ENCODE results near the gene ANXA8. TPM values are rescaled to one million over a fixed set of nuclear protein-coding genes. Genes with fewer than 3 reads are reported as not detected.
"Not testable (repeated sequence)": the region's sequence is repeated elsewhere in the genome, so short reads cannot be mapped to it uniquely, and the experiment has no call there.

Gene ANXA8
- total RNA-seq, 1 experiment from 2014 or later = 0.72 TPM

- H3K4me3 ChIP-seq (ENCODE audit: low read depth in 2 of 2, low read length in 2 of 2); H3K27ac ChIP-seq (ENCODE audit: low read length); POLR2A ChIA-PET; in situ Hi-C loops (cut with HindIII; ENCODE audit: low pct_unique_long_range_greater_than_20kb, low sequenced_read_pairs); H3K27me3 ChIP-seq (ENCODE audit: control insufficient read depth, insufficient read depth, low read length); DNase-seq (ENCODE audit: low read depth, low spot score); CTCF ChIA-PET; H3K4me1 ChIP-seq (ENCODE audit: control insufficient read depth, insufficient read depth, low read length); intact Hi-C loops (cut with micrococcal nuclease; ENCODE audit: unreplicated experiment); BruUV-seq (replicated peaks); H3K9me3 ChIP-seq (ENCODE audit: control insufficient read depth, insufficient read depth, low read depth, low read length); H3K36me3 ChIP-seq (ENCODE audit: control insufficient read depth, insufficient read depth, low read length): not testable (repeated sequence)
- peak; percentile 86 for ATAC-seq
Measured at GRCh38 chr10:47462577-47463358, 21.1 kb downstream of the ANXA8 start.

DNA sequence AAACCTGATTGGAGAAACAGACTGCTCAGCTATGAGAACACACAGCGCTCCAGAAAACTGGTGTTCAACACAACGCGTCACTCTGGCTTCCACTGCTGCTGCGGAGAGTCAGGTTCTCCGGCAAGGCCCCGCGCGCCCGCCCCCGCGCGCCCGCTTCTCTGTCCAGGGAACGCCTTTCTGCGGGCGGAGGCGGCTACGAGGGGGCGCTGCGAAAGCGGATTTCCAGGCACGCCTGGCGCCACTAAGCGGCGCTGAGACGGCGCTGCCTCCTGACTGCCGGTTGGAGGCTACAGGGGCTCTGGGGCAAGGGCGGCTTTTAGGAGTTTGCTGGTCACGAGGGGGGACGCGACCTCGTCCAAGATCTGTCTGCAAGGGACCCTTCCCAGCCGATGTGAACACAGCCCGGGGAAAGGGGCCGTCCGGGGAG, 22.6 kb downstream of the ANXA8 start:
- H3K27me3 ChIP-seq (ENCODE audit: control insufficient read depth, insufficient read depth, low read length); CTCF ChIA-PET; POLR2A ChIA-PET; H3K36me3 ChIP-seq (ENCODE audit: control insufficient read depth, insufficient read depth, low read length); in situ Hi-C loops (cut with HindIII; ENCODE audit: low pct_unique_long_range_greater_than_20kb, low sequenced_read_pairs); H3K4me1 ChIP-seq (ENCODE audit: control insufficient read depth, insufficient read depth, low read length); H3K9me3 ChIP-seq (ENCODE audit: control insufficient read depth, insufficient read depth, low read depth, low read length); intact Hi-C loops (cut with micrococcal nuclease; ENCODE audit: unreplicated experiment); DNase-seq (ENCODE audit: low read depth, low spot score); BruUV-seq (replicated peaks): not testable (repeated sequence)
- ATAC-seq = peak; percentile 79
- Histone ChIP-seq H3K4me3 (ENCODE audit: low read depth in 2 of 2, low read length in 2 of 2) (peak overlapping the region; percentile 18 to 39), H3K27ac (ENCODE audit: low read length) (peak overlapping the region; percentile 51)
- TF ChIP-seq CTCF (IDR thresholded peaks at IDR 0.05) = peak; percentile 75

DNA sequence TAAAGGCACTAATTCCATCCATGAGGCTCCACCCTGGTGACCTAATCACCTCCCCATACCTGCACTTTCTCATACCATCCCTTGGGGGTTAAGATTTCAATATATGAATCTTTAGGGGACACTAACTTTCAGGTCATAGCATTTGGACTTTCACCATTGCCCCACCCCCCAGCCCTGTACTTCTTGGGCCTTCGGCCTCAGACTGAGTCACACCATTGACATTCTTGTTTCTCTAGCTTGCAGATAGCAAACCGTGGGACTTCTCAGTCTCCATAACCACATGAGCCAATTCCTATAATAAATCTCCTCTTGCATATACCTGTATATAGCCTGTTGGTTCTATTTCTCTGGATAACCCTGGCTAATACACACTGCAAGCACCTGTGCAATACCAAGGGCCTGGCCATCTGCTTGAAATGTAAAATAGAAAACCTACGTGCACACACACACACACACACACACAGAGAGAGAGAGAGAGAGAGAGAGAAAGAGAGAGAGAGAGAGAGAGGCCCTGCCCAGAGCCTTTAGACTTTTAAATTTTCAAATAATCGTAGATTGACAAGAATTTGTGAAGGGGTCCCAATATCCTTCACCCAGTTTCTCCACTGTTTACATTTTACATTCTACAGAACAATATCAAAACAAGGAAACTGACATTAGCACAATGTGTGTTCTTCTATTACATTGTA, 25.3 kb downstream of the ANXA8 start:
- no TSS peak for BruUV-seq (replicated peaks)
- Histone ChIP-seq H3K4me3 (ENCODE audit: low read depth in 2 of 2, low read length in 2 of 2) (no peak overlapping the region), H3K9me3 (ENCODE audit: control insufficient read depth, insufficient read depth, low read depth, low read length) (no peaks in the 10 kb centered on the region), H3K27ac (ENCODE audit: low read length) (no peak overlapping the region), H3K27me3 (ENCODE audit: control insufficient read depth, insufficient read depth, low read length) (no peaks in the 10 kb centered on the region), H3K4me1 (ENCODE audit: control insufficient read depth, insufficient read depth, low read length) (no peaks in the 10 kb centered on the region; the same call in 1 of the 2 replicates), H3K36me3 (ENCODE audit: control insufficient read depth, insufficient read depth, low read length) (no peaks in the 10 kb centered on the region)
- ATAC-seq (no peak), DNase-seq (ENCODE audit: low read depth, low spot score) (no peak)
- in situ Hi-C loops (cut with HindIII; ENCODE audit: low pct_unique_long_range_greater_than_20kb, low sequenced_read_pairs) (no loop called here), intact Hi-C loops (cut with micrococcal nuclease; ENCODE audit: unreplicated experiment) (no loop called here)
- TF ChIP-seq, protein P1, sequence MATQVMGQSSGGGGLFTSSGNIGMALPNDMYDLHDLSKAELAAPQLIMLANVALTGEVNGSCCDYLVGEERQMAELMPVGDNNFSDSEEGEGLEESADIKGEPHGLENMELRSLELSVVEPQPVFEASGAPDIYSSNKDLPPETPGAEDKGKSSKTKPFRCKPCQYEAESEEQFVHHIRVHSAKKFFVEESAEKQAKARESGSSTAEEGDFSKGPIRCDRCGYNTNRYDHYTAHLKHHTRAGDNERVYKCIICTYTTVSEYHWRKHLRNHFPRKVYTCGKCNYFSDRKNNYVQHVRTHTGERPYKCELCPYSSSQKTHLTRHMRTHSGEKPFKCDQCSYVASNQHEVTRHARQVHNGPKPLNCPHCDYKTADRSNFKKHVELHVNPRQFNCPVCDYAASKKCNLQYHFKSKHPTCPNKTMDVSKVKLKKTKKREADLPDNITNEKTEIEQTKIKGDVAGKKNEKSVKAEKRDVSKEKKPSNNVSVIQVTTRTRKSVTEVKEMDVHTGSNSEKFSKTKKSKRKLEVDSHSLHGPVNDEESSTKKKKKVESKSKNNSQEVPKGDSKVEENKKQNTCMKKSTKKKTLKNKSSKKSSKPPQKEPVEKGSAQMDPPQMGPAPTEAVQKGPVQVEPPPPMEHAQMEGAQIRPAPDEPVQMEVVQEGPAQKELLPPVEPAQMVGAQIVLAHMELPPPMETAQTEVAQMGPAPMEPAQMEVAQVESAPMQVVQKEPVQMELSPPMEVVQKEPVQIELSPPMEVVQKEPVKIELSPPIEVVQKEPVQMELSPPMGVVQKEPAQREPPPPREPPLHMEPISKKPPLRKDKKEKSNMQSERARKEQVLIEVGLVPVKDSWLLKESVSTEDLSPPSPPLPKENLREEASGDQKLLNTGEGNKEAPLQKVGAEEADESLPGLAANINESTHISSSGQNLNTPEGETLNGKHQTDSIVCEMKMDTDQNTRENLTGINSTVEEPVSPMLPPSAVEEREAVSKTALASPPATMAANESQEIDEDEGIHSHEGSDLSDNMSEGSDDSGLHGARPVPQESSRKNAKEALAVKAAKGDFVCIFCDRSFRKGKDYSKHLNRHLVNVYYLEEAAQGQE (IDR thresholded peaks at IDR 0.05; ENCODE audit: insufficient read depth in 1 of 2, low read depth in 2 of 2, low read length in 1 of 2) = no peak
- TF ChIP-seq TCF7L2 (IDR thresholded peaks at IDR 0.05; ENCODE audit: low read depth, low read length) (no peak), CTCF (IDR thresholded peaks at IDR 0.05) (no peak), SIN3A (IDR thresholded peaks at IDR 0.05; ENCODE audit: borderline replicate concordance, insufficient read depth, low read depth, low read length) (no peak)
- ChIA-PET POLR2A (no interaction called here), CTCF (no interaction called here)

Measured in Panc1 (cell line).